ENCODE results near the gene OSBPL5.

OSBPL5 gene

DNA sequence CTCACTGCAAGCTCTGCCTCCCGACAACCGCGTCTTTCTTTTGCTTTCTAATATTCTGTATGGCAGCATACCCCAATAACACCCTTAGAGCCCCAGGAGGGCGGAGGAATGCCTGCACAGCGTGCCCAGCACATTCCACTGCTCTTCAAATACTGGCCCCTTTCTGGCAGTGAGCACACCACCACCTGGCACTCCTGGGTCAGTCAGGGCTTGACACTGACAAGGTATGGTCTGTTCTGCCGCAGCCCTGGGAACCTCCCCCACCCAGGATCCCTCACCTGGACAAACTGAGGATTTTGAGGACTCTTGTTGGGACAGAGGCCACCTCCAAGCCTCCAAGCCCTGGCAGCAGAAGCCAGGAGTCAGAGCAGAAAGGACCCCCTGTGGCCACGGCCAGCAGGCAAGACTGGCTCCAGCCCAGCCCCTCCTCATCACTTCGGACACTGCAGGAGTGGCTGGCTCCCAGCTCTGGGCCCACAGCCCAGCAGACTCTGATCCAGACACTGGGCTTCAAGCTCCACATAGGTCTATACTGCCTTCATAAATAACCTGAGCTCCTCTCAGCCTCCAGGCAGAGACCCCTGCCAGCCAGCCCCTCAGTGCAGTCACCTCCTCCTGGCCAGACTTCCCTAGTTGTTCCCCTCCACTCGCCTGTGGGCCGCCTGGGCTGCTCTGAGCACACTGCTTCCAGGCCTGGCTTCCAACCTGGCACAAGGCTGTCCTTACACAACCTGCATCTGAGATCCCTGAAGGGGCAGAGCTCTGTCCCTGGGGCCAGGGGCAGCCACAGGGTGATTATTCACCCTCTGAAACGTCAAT lies 122.4 kb downstream of the OSBPL5 start:
- peak overlapping the region; percentile 39 for H3K27ac ChIP-seq
- TF ChIP-seq CTCF (conservative IDR thresholded peaks at IDR 0.05; ENCODE audit: low read depth), result no peak
- POLR2A ChIA-PET (ENCODE audit: low non-redundant PET), result no interaction called here
- CTCF ChIA-PET, result no interaction called here
- no peak for DNase-seq (ENCODE audit: low spot score)

DNA sequence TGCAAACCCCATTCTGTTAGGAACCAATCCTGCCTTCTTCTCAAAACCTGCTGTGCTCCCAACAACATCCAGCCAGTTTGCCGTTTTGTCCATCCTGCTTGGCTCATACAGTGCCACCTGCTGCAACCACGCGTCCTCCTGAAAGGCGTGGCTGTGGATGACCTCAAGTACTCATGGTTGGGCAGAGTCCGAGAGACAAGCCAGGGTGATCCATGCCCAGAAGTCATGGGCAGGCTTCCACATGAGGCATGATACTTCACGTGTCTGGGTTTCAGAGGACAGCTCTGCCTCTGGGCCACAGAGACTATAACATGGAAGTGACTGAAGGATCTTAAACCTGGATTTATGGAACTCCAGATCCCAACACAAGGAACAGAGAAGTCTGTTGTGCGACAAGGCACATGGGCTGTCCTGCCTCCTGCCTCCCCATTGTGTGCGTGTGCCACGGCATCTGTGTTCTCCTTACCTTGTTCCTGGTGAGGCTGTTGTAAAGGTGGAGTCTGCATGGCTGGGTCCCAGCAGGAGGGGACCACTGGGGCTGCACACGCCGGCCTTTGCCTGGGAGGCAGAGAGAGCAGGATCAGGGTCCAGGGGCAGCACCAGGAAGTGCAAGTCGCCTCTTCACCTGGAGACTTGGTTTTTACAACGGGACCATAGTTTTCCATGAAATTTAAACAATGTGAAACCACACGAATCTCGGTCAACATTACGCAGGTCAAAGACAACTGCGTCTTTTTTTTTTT lies 123.2 kb downstream of the OSBPL5 start:
- ChIA-PET CTCF (no interaction called here), POLR2A (ENCODE audit: low non-redundant PET) (no interaction called here)
- H3K27ac ChIP-seq, result peak overlapping the region; percentile 39
- no peak for DNase-seq (ENCODE audit: low spot score)
- no peak for TF ChIP-seq CTCF (conservative IDR thresholded peaks at IDR 0.05; ENCODE audit: low read depth)

- H3K27ac ChIP-seq, result no peak overlapping the region; the same call in 1 of the 2 replicates
- ChIA-PET POLR2A (ENCODE audit: low non-redundant PET) (no interaction called here), CTCF (interaction anchor here (1.3 kb wide), 1 partner anchor 51 kb away, joined by 3 read pairs; no protein-coding TSS in a partner anchor)
- DNase-seq (ENCODE audit: low spot score), result no peak
- no peak for TF ChIP-seq CTCF (conservative IDR thresholded peaks at IDR 0.05; ENCODE audit: low read depth)
These were observed 124.2 kb downstream of the OSBPL5 start for GRCh38 chr11:3040881-3041280.

DNA sequence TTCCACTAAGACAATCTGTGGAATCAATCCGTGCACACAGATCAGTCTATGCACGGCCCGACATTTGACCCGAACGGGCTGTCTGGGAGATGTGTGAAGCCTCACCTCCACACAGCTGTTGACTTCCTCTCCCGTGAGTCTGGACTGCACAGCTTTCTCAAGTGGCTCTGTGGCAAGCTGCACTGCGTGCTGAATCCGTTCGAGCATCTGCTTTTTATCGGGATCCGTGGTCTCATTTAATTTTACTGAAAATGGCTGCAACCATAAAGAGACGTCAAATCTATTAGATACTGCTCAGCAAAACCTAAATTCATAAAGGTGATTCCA lies 127.2 kb downstream of the OSBPL5 start:
- CTCF ChIA-PET, result interaction anchor here (0.5 to 2.8 kb wide), 12 partner anchors 9 to 911 kb away, joined by 3 to 27 read pairs (median 3); no protein-coding TSS in a partner anchor

More for the DNA sequence above, 127.2 kb downstream of the OSBPL5 start:
- peak overlapping the region; percentile 85 for H3K27ac ChIP-seq
- POLR2A ChIA-PET (ENCODE audit: low non-redundant PET), result interaction anchor here (0.5 kb wide), 1 partner anchor 19 kb away, joined by 3 read pairs; no protein-coding TSS in a partner anchor
- TF ChIP-seq CTCF (conservative IDR thresholded peaks at IDR 0.05; ENCODE audit: low read depth), result no peak
- no peak for DNase-seq (ENCODE audit: low spot score)

All from RWPE1 (cell line).